HCT116 (cell line): ENCODE data around the gene CCL17.

Experiments
- CTCF ChIP-seq, 3 experiments: fragments of 200-600 bp in 1 of 3; sonication (generic) in 1 of 3; IDR thresholded peaks in 2 of 3; conservative IDR thresholded peaks in 1 of 3; 2 replicates each; pipeline ENCODE4 v1.5.1; 2012 to 2017; ENCODE audit warnings: low read depth in 2 of 3, low read length in 2 of 3, antibody characterized with exemption in 1 of 3, borderline replicate concordance in 1 of 3, control low read depth in 1 of 3, mild to moderate bottlenecking in 1 of 3, mixed read lengths in 1 of 3, mixed run types in 1 of 3, moderate library complexity in 1 of 3; ENCODE audit not compliant: insufficient read depth in 1 of 3
- POLR2AphosphoS5 ChIP-seq: IDR thresholded peaks from 2 replicates; pipeline ENCODE4 v1.6.1; 2011; ENCODE audit warnings: mild to moderate bottlenecking, low read depth, low read length, moderate library complexity

- TF ChIP-seq POLR2AphosphoS5 (no peak), CTCF (IDR thresholded peaks at IDR 0.05 in 2 of 3, conservative IDR thresholded peaks at IDR 0.05 in 1 of 3; ENCODE audit: borderline replicate concordance in 1 of 3, insufficient read depth in 1 of 3, low read depth in 2 of 3, low read length in 2 of 3) (no peak)
Observed at GRCh38 chr16:57413733-57414132, 9.2 kb downstream of the CCL17 start.
